HG03521 (cell line): Measurements from ENCODE around the gene TRIM24.

Experiments
- ATAC-seq: cut with Tn5 transposase; IDR thresholded peaks from one replicate; pipeline ENCODE4 v1.9.1; 2021; ENCODE audit warnings: mild to moderate bottlenecking, moderate library complexity; ENCODE audit not compliant: unreplicated experiment

The TRIM24 gene

DNA sequence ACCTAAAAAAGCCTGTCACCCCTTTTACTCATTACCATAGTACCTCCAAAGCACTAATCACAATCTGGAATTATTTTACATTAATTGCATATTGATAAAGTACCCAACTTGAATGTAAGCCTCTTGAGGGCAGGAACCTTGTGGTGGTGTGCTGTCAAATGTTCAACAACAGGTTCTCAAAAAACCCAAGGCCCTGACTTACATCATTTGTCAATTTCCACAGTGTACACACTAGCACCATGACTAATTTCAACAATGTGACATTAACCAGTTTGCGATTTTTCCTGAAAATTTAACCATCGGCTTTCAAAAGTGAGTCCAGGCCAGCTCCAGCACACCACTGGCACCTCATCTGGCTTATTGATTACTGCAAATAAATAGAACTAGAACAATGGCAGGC, 153.6 kb downstream of the TRIM24 start:
- ATAC-seq = no peak

DNA sequence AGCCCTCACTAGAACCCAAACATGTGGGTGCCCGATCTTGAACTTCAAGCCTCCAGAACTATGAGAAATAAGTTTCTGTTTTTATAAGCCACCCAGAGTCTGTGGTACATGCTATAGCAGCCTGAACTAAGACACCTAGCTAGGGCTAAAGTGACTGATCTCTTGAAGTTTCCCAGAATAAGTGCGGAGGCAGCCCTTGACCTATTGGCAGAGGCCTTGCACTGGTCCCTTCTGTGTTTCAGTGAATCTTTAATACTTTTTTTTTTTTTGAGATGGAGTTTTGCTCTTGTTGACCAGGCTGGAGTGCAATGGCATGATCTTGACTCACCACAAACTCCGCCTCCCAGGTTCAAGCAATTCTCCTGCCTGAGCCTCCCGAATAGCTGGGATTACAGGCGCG, 156.0 kb downstream of the TRIM24 start:
- ATAC-seq = no peak

DNA sequence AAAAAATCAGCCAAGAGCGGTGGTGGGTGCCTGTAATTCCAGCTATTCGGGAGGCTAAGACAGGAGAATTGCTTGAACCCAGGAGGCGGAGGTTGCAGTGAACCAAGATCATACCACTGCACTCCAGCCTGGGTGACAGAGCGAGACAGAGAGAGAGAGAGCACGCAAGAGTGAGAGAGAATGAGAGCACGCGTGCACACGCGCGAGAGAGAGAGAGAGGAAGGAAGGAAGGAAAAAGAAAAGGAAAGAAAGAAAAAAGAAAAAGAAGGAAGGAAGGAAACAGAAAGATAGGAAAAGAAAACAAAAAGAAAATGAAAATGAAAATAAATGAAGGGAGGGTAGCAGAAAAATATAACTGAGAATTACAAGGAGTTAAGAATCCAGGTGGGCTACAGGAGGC, 158.4 kb downstream of the TRIM24 start:
- no peak for ATAC-seq

DNA sequence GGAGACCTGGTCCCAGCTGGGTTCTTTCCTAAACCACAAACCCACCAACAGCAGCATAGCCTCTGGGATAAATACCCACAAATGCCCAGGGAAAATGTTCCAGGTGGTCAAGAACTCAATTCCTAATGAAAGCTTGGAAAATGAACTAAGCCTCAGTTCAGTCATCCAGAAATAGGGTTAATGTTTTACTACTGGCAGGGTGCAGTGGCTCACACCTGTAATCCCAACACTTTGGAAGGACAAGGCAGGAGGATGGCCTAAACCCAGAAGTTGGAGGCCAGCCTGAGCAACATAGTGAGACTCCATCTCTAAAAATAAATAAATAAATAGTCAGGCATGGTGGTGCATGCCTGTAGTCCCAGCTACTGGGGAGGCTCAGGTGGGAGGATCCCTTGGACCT, 158.9 kb downstream of the TRIM24 start:
- no peak for ATAC-seq

DNA sequence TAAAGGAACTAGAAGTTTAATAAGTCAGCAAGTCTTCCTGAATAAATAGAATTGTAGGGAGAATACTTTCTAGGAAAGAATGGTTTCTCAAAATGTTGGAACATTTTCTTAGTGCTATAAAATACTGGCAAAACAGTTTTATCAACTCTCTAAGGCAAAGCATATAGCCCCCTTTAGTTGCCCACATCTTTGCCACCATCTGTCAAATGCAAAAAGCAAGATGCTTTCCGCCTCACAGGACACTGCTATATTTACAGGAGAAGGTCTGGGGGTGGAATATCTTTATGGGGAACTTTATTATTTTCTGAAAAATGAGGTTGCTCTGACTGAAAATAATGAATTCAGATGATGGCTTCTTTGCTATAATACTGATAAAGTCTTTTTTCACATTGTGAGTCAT, 162.8 kb downstream of the TRIM24 start:
- ATAC-seq = no peak

DNA sequence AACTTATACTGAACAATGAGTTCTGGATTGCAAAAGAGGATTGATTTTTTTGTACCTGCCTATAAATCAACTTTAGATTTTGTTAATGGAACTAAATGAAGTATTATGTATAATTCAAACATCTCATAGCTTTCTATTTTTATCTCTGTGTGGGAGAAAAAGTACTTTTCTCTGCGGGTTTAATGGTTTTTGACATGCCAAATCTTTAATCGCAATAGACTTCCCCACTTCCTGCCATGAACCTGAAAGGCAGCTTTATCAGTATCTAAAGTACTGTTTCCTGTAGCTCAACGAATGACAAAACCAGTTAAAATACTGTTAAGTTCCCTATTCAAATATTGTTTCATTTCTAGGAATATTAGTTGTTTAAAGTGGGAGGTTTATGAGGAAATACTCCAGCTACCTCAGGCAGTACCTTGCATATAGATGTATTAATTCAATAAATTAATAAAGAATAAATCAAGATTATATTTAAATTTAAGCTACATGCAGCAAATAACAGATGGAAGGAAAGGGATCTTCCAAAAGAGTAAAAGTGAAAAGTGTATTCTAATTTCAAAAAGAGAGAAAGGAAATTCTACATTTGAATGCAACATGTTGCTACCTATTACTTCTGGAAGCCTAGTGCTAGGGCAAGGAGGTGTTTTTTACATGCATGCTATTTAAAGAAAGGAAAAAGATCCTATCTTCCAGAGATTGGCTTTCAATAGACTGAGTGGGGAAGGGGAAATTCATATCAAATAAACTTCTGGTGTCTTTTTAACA, 165.2 kb downstream of the TRIM24 start:
- ATAC-seq = no peak

DNA sequence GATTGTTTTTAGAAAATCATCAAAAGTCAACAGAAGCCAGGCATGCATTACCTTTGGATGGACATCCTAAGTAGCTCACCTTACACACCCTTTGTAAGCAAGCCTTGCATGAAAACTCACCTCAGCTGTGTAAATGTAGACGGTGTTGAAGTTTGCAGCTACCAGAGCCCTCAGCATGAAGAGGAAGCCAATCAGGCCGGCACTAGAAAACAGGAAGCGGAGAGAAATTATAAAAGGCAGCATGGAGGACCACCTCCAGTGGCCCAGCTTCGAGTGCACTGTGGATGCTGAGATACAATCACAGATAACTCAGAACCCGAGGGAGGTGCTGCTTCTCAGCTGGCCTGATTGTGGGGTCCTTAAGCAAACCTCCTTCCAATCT, 165.8 kb downstream of the TRIM24 start:
- ATAC-seq = no peak

DNA sequence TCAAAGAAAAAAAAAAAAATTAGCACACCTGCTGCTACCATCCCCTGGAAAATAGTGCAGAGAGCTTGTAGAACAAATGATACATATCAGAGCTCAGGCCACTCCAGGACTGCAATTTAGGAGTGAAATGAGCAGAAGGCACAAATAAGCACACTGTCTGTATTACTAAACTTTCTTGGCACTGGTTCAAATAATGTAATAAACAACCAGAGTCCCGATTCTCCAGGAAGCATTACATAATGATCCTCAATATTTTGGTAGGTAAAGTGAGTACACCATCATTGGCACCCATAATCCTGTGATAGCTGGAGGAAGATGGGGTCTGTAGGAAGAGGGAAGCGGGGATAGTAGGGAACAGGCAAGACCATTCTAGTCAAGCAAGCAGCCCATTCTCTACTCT, 166.8 kb downstream of the TRIM24 start:
- ATAC-seq = no peak

DNA sequence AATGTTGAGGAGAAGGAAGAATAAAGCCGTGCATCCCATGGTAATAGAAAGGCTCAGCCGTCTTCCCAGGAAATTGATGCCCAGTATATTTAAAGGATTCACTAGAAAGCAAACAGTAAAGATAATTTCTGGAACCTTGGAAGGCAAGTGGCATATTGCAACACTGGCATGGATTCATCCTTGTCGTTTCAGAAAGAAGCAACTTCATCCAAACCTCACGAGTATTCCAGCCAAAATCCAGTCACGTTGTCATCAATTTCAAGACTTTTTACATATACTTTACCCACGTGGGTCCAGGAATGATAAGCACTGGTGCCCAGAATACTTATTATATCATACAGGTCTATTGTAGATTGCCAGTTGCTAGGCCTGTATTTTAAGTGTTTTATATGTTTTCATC, 167.3 kb downstream of the TRIM24 start:
- ATAC-seq = no peak

DNA sequence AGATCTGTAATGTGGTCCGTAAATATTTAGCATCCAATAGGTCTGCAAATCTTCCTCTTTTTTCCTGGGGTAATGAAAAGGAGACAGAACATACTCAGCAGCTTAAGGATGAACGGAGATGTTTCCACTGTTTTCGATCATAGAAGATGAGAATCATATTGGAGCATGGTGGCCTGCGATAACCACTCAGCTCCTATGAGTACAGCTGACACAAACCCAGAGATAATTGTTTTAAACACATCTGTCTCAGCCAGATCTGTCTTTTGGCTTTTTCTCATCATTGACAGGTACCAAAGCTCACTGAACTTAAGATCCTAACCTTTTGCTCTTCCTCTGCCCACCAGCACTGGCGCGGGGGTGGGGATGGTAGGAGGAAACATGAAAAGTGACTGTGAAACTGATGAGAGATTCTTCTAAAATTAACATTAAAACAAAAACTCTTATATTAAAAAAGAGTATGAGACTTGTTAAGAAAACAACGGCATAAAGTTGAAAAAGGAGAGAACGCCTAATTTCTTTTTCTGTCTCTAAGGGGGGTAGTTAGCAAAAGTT, 170.1 kb downstream of the TRIM24 start:
- no peak for ATAC-seq

DNA sequence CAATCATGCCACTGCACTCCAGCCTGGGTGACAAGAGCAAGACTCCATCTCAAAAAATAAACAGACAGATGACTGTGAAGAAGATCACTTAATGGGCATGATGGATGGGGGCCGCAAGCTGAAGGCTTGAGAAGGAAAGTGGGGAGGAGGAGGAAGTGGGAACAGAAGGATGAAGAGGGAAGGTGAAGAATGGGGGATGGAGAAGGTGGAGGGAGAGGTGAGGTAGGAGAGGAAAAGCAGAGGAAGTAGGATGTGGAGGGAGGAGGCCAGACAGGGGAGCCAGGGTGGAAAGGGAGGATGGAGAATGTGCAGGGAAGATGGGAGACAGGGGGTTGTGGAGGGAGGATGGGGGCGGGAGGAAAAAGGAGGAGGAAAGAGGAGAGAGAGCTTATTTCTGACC, 172.3 kb downstream of the TRIM24 start:
- ATAC-seq = no peak

DNA sequence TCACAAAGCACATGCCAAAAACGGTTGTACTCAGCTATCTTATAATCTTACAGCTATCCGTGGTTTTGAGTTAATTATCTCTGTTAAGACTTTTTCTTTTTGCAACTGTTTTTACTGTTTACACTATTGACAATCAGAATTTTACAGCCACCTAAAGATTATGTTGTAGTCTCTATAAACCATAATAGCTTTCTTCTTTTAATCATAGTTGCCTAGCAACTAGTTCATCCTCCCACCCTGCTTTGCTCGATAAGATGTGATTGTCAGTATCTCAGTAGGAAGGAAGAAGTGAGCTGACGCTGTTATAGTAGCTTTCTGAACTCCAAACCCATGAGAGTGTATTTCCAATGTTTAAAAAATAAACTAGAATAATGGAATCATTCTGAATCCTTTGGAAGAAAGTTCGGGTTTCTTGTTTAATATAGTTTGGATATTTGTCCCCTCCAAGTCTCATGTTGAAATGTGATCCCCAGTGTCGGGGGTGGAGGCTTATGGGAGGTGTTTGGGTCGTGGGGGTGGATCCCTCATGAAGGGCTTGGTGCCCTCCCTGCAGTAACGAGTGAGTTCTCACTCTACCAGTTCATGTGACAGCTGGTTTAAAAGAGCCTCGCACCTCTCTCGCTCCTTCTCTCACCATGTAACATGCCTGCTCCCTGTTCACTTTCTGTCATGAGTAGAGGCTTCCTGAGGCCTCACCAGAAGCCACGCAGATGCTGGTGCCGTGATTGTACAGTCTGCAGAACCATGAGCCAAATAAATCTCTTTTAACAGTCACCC, 173.0 kb downstream of the TRIM24 start:
- ATAC-seq = no peak
